NB4 (cell line): Measurements from ENCODE around the gene FAM174A.

Experiments used
- POLR2A ChIP-seq: IDR thresholded peaks from 2 replicates; pipeline ENCODE4 v1.6.1; 2011; ENCODE audit warnings: mild to moderate bottlenecking; ENCODE audit not compliant: insufficient read length; ENCODE audit errors: extremely low read depth
- TF ChIP-seq, protein P1 (sequence below): IDR thresholded peaks from one replicate; pipeline ENCODE4 v1.5.1; 2012; ENCODE audit warnings: low read depth, low read length

DNA sequence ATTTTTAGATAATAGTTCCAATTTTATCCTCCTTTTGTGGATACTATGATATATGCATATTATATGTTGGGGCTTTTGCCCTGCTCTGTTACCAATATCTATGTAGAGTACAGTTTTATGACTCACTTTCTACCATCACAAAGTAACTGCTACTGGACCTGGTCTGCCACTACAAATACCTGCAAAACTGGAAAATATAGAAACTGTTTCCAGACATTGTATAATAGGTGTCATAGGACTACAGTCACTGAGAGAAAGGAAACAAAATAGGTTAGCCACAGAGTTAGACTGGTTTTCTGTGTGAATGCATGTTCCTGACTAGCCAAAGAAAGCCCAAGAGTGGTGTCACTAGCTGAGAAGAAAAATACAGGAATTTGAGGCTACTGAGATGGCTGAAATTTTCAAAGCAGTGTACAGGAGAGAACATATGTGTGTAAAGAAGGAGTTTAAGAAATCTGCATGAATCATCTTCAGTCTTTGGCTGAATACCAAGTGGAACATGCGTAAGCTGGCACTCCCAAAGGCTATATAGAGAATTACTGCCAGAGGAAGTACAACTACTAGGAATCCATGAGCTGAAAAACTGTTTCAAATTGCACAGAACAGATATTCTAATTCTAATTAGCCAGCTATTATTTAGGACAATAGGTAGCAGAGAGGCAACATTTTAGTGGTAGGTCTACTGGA is 29.0 kb upstream of the FAM174A start:
- TF ChIP-seq, protein P1, sequence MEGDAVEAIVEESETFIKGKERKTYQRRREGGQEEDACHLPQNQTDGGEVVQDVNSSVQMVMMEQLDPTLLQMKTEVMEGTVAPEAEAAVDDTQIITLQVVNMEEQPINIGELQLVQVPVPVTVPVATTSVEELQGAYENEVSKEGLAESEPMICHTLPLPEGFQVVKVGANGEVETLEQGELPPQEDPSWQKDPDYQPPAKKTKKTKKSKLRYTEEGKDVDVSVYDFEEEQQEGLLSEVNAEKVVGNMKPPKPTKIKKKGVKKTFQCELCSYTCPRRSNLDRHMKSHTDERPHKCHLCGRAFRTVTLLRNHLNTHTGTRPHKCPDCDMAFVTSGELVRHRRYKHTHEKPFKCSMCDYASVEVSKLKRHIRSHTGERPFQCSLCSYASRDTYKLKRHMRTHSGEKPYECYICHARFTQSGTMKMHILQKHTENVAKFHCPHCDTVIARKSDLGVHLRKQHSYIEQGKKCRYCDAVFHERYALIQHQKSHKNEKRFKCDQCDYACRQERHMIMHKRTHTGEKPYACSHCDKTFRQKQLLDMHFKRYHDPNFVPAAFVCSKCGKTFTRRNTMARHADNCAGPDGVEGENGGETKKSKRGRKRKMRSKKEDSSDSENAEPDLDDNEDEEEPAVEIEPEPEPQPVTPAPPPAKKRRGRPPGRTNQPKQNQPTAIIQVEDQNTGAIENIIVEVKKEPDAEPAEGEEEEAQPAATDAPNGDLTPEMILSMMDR: no peak
- no peak for TF ChIP-seq POLR2A
